ENCODE measurements around the gene IL20. TPM values are rescaled to one million over a fixed set of nuclear protein-coding genes. Genes with fewer than 3 reads are reported as not detected.

IL20 gene
- total RNA-seq, 2 experiments from 2014 or later: not detected

DNA sequence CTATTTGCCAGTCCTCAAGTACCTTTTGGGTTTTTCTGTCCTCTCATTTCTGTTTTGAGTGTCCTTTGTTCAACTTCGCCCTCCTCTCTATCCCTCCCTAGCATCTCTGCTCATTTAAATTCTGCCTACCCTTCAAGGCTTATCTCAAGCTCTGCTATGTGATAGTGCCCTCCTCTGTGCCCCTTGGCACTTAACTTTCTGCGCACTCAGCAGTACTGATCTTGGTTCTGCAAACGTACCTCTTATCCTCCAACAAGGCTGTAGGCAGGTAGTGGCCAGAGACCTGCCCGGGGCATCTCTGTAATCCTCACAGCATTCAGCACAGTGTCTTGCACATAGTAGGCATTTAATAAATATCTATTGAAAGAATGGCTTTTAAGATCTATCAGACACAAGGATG is 5.3 kb upstream of the IL20 start:
- Mint-ChIP-seq H3K9me3 (no peaks in the 10 kb centered on the region), H3K4me3 (no peak overlapping the region), H3K36me3 (ENCODE audit: low read depth) (no peaks in the 10 kb centered on the region), H3K27me3 (peaks cover 12% of the 10 kb centered on the region), H3K4me1 (ENCODE audit: low read depth) (peaks cover 27% of the 10 kb centered on the region), H3K27ac (no peak overlapping the region)
- intact Hi-C loops (cut with DNase I, micrococcal nuclease): loop anchor here in 1 of 2 experiments (5.0 kb wide), 1 partner anchor 48 kb away; no protein-coding TSS in a partner anchor
- POLR2A ChIA-PET: interaction anchor here (1.3 to 1.5 kb wide), 6 partner anchors 41 to 105 kb away, joined by 3 to 9 read pairs (median 5); partner anchors contain the start of gene FCMR
- no peak overlapping the region for H3K4me3 ChIP-seq (ENCODE audit: low read length)
- DNase-seq: no peak
- CTCF ChIA-PET: interaction anchor here (1.3 kb wide), 1 partner anchor 52 kb away, joined by 3 read pairs; no protein-coding TSS in a partner anchor
- no peak overlapping the region for H3K27ac ChIP-seq (ENCODE audit: low read depth in 1 of 2, low read length in 2 of 2)
- H3K36me3 ChIP-seq (ENCODE audit: insufficient read depth, low read length): no peaks in the 10 kb centered on the region
- H3K27me3 ChIP-seq (ENCODE audit: control insufficient read depth in 1 of 2, insufficient read depth in 2 of 2, low read length in 2 of 2): peaks cover 0 to 2% of the 10 kb centered on the region in 2 experiments
- no peaks in the 10 kb centered on the region for H3K9me3 ChIP-seq (ENCODE audit: control insufficient read depth in 1 of 2, insufficient read depth in 1 of 2, low read length in 2 of 2)
- TF ChIP-seq, protein P1, sequence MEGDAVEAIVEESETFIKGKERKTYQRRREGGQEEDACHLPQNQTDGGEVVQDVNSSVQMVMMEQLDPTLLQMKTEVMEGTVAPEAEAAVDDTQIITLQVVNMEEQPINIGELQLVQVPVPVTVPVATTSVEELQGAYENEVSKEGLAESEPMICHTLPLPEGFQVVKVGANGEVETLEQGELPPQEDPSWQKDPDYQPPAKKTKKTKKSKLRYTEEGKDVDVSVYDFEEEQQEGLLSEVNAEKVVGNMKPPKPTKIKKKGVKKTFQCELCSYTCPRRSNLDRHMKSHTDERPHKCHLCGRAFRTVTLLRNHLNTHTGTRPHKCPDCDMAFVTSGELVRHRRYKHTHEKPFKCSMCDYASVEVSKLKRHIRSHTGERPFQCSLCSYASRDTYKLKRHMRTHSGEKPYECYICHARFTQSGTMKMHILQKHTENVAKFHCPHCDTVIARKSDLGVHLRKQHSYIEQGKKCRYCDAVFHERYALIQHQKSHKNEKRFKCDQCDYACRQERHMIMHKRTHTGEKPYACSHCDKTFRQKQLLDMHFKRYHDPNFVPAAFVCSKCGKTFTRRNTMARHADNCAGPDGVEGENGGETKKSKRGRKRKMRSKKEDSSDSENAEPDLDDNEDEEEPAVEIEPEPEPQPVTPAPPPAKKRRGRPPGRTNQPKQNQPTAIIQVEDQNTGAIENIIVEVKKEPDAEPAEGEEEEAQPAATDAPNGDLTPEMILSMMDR (IDR thresholded peaks at IDR 0.05): no peak
- no peak for ATAC-seq (ENCODE audit: poor library complexity)
- peaks cover 16% of the 10 kb centered on the region for H3K4me1 ChIP-seq (ENCODE audit: insufficient read depth, low read length)

DNA sequence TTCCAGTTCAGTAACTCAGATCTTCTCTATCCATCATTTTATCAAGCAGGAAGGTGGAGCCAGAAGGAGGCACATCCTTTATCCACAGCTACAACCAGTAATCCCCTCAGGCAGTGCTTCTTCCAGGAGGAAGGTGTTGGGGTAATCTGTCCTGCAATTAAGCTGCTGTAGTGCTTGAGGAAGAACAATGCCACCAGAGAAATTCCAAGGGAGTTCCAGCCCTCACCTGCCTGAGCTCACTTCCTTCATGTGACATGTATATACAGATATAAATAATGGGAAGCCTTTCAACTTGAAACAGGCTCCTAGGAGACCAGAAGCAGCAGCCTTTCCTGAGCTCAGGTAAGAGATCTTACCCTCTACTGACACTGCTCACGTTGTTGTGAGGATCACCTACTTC is 2.2 kb upstream of the IL20 start:
- no peaks in the 10 kb centered on the region for H3K9me3 Mint-ChIP-seq
- DNase-seq: no peak
- Histone ChIP-seq H3K36me3 (ENCODE audit: insufficient read depth, low read length) (no peaks in the 10 kb centered on the region), H3K27me3 (ENCODE audit: control insufficient read depth in 1 of 2, insufficient read depth in 2 of 2, low read length in 2 of 2) (peaks cover 0 to 2% of the 10 kb centered on the region in 2 experiments), H3K27ac (ENCODE audit: low read depth in 1 of 2, low read length in 2 of 2) (no peak overlapping the region), H3K4me1 (ENCODE audit: insufficient read depth, low read length) (peaks cover 16% of the 10 kb centered on the region), H3K4me3 (ENCODE audit: low read length) (no peak overlapping the region), H3K9me3 (ENCODE audit: control insufficient read depth in 1 of 2, insufficient read depth in 1 of 2, low read length in 2 of 2) (no peaks in the 10 kb centered on the region)
- peaks cover 12% of the 10 kb centered on the region for H3K27me3 Mint-ChIP-seq
- TF ChIP-seq, protein P1 (IDR thresholded peaks at IDR 0.05): no peak
- H3K4me1 Mint-ChIP-seq (ENCODE audit: low read depth): peaks cover 18% of the 10 kb centered on the region
- H3K4me3 Mint-ChIP-seq: no peak overlapping the region
- intact Hi-C loops (cut with DNase I, micrococcal nuclease): loop anchor here in 1 of 2 experiments (5.0 kb wide), 1 partner anchor 51 kb away; no protein-coding TSS in a partner anchor
- no peaks in the 10 kb centered on the region for H3K36me3 Mint-ChIP-seq (ENCODE audit: low read depth)
- POLR2A ChIA-PET: no interaction called here
- CTCF ChIA-PET: interaction anchor here (0.7 to 2.9 kb wide), 2 partner anchors 49 to 129 kb away, joined by 3 to 18 read pairs; no protein-coding TSS in a partner anchor
- ATAC-seq (ENCODE audit: poor library complexity): no peak
- no peak overlapping the region for H3K27ac Mint-ChIP-seq

DNA sequence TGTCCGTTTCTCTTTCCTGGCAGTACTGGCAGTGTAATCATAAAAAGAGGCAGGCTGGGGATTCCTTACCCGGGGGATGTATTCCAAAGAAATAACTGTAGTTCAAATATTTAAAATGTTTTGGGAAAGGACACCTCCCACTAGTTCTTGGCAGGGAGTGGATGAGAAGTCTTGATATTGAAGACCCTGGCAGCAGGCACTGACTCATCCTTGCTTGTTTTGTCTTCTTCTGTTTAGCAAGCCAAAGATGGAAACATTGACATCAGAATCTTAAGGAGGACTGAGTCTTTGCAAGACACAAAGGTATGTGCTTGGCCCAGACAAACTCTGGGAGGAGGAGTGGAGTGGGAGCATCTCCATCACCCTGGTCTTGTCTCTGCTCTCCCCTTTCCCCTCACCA is 639 bp downstream of the IL20 start:
- H3K27me3 Mint-ChIP-seq: peaks cover 12% of the 10 kb centered on the region
- no peaks in the 10 kb centered on the region for H3K36me3 Mint-ChIP-seq (ENCODE audit: low read depth)
- intact Hi-C loops (cut with DNase I, micrococcal nuclease): loop anchor here (5.0 kb wide), 2 partner anchors 116 to 134 kb away; no protein-coding TSS in a partner anchor
- TF ChIP-seq, protein P1 (IDR thresholded peaks at IDR 0.05): no peak
- Histone ChIP-seq H3K9me3 (ENCODE audit: control insufficient read depth in 1 of 2, insufficient read depth in 1 of 2, low read length in 2 of 2) (no peaks in the 10 kb centered on the region), H3K4me1 (ENCODE audit: insufficient read depth, low read length) (peaks cover 5% of the 10 kb centered on the region), H3K27ac (ENCODE audit: low read depth in 1 of 2, low read length in 2 of 2) (no peak overlapping the region), H3K27me3 (ENCODE audit: control insufficient read depth in 1 of 2, insufficient read depth in 2 of 2, low read length in 2 of 2) (no peaks in the 10 kb centered on the region), H3K36me3 (ENCODE audit: insufficient read depth, low read length) (no peaks in the 10 kb centered on the region), H3K4me3 (ENCODE audit: low read length) (no peak overlapping the region)
- no peak overlapping the region for H3K4me3 Mint-ChIP-seq
- no peak overlapping the region for H3K27ac Mint-ChIP-seq
- ChIA-PET CTCF (no interaction called here), POLR2A (no interaction called here)
- no peak for ATAC-seq (ENCODE audit: poor library complexity)
- no peaks in the 10 kb centered on the region for H3K9me3 Mint-ChIP-seq
- H3K4me1 Mint-ChIP-seq (ENCODE audit: low read depth): peaks cover 7% of the 10 kb centered on the region
- DNase-seq: no peak
